Lower leg skin (tissue), 4 donors: ENCODE results near the gene NTHL1. TPM values are rescaled to one million over a fixed set of nuclear protein-coding genes. Genes with fewer than 3 reads are reported as not detected.

ENCODE experiments used
- DNase-seq, 2 donors: peaks; one replicate each; pipeline ENCODE4 v3.0.0-alpha.2; 2019; ENCODE audit warnings: low spot score in 2 of 2
- H3K4me3 ChIP-seq: fragments of 200-600 bp; sonication (generic); 2 replicates; pipeline ENCODE4 v1.5.1; 2017; ENCODE audit warnings: mild to moderate bottlenecking, low read depth; ENCODE audit not compliant: poor library complexity, severe bottlenecking
- POLR2A ChIP-seq, 2 donors: fragments of 450-650 bp; IDR thresholded peaks; one replicate each; pipeline ENCODE4 v1.6.1; 2016 to 2017; ENCODE audit warnings: antibody characterized with exemption in 2 of 2, mild to moderate bottlenecking in 1 of 2, moderate library complexity in 1 of 2
- WGBS, 2 donors: methylation state at CpG; one replicate each; pipeline ENCODE4 v1.1.5; 2018; 5-methylcytosine and 5-hydroxymethylcytosine counted together
- intact Hi-C: fragments of 100-400 bp; cut with DNase I; formaldehyde crosslinking; loops from one replicate; pipeline ENCODE4 v1.15.0; 2023; ENCODE audit warnings: low total_unique reads
- total RNA-seq, 4 donors: library from RNA; depleted of rRNA; stranded (reverse); fragments of >200 nt; gene quantifications; one replicate each; pipeline ENCODE4 v1.1.0, GENCODE V29; 2016
- TF ChIP-seq, protein P1 (sequence below), 3 donors: fragments of 450-650 bp; IDR thresholded peaks; one replicate each; pipeline ENCODE4 v1.5.1; 2016; ENCODE audit warnings: antibody characterized with exemption in 3 of 3, mild to moderate bottlenecking in 3 of 3, moderate library complexity in 2 of 3

NTHL1 gene
- total RNA-seq, 4 donors from 2014 or later, result 5.8 to 29.9 (median 21.5) TPM

DNA sequence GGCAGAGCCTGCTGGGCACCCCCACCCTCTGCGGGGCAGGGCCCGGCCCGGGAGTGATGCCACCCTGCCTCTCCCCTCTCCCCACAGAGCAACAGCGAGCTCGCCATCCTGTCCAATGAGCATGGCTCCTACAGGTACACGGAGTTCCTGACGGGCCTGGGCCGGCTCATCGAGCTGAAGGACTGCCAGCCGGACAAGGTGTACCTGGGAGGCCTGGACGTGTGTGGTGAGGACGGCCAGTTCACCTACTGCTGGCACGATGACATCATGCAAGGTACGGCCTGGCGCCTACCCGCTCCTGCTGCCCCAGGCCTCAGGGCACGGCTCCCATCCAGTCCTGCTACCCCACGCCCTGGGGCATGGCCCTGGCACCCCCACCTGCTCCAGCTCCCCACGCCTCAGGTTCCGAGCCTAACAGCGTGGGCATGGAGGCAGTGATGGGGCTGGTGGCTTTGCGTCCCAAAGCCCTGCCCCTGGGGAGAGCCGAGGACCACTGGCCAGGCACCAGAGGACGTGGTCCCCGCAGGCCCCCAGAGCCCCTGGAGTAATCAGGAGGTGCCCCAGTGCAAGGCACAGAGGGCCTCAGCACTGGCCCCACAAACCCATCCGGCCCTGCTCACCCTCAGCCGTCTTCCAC, 38.6 kb upstream of the NTHL1 start:
- TF ChIP-seq, protein P1, sequence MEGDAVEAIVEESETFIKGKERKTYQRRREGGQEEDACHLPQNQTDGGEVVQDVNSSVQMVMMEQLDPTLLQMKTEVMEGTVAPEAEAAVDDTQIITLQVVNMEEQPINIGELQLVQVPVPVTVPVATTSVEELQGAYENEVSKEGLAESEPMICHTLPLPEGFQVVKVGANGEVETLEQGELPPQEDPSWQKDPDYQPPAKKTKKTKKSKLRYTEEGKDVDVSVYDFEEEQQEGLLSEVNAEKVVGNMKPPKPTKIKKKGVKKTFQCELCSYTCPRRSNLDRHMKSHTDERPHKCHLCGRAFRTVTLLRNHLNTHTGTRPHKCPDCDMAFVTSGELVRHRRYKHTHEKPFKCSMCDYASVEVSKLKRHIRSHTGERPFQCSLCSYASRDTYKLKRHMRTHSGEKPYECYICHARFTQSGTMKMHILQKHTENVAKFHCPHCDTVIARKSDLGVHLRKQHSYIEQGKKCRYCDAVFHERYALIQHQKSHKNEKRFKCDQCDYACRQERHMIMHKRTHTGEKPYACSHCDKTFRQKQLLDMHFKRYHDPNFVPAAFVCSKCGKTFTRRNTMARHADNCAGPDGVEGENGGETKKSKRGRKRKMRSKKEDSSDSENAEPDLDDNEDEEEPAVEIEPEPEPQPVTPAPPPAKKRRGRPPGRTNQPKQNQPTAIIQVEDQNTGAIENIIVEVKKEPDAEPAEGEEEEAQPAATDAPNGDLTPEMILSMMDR (IDR thresholded peaks at IDR 0.05), result no peak
- no peak for TF ChIP-seq POLR2A (IDR thresholded peaks at IDR 0.05)
- no peak for DNase-seq
- no peak overlapping the region for H3K4me3 ChIP-seq
- intact Hi-C loops, result loop anchor here (10.0 kb wide), 1 partner anchor 51 kb away; no protein-coding TSS in a partner anchor
- 62 to 70% methylated on average over 23 to 27 of the region's 27 CpGs for WGBS, 2 donors

DNA sequence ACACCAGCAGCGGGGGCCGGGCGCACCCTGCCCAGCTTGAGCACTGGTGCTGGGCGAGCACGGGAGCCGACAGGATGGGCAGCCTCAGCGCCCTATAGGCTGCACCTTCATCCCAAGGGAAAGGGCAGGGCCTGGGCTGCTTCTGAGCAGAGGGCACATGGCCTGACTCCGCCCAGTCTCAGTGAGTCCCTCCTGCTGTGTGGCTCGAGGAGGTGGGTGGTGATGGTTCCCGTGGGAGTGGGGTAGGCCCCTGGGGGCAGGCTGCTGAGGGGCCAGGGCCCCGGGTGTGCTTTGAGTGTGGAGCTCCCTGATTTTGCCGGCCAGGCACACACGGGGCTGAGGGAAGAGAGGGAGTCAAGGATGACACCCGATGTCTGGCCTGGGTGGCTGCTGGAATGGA, 38.0 kb upstream of the NTHL1 start:
- 54 to 58% methylated on average over 13 to 14 of the region's 14 CpGs for WGBS, 2 donors
- no peak for DNase-seq
- no peak for TF ChIP-seq POLR2A (IDR thresholded peaks at IDR 0.05)
- TF ChIP-seq, protein P1 (IDR thresholded peaks at IDR 0.05), result no peak
- H3K4me3 ChIP-seq, result no peak overlapping the region
- intact Hi-C loops, result loop anchor here (10.0 kb wide), 1 partner anchor 51 kb away; no protein-coding TSS in a partner anchor

GRCh38 chr16:2084895-2085625, 37.4 kb upstream of the NTHL1 start:
- TF ChIP-seq, protein P1 (IDR thresholded peaks at IDR 0.05), result no peak
- TF ChIP-seq POLR2A (IDR thresholded peaks at IDR 0.05), result no peak
- no peak overlapping the region for H3K4me3 ChIP-seq
- DNase-seq, result no peak
- WGBS, 2 donors, result 84 to 88% methylated on average over 29 of the region's 29 CpGs
- intact Hi-C loops, result loop anchor here (10.0 kb wide), 1 partner anchor 50 kb away; no protein-coding TSS in a partner anchor

DNA sequence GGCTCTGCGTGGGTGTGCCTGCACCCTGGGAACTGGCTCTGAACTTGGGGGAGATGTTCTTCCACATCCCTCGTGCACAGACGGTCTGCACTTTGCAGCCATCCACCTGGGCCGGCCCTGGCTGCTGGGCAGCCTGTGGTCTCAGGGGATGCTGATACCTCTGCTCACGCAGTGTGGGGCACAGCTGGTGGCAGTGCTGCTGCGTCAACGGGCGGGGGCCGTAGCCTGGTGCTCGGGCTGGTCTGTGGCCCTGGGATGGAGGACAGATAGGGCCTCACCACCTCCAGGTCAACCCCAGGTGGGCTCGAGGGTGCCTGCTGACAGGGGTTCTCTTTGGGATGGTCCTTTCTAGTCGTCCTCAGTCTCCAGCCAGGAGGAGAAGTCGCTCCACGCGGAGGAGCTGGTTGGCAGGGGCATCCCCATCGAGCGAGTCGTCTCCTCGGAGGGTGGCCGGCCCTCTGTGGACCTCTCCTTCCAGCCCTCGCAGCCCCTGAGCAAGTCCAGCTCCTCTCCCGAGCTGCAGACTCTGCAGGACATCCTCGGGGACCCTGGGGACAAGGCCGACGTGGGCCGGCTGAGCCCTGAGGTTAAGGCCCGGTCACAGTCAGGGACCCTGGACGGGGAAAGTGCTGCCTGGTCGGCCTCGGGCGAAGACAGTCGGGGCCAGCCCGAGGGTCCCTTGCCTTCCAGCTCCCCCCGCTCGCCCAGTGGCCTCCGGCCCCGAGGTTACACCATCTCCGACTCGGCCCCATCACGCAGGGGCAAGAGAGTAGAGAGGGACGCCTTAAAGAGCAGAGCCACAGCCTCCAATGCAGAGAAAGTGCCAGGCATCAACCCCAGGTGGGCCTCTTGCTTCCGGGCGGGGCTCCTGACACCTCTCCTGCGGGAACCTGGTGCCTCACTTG, 36.5 kb upstream of the NTHL1 start:
- WGBS, 2 donors, result 87 to 88% methylated on average over 35 of the region's 44 CpGs
- DNase-seq, result no peak
- no peak overlapping the region for H3K4me3 ChIP-seq
- intact Hi-C loops, result loop anchor here (10.0 kb wide), 1 partner anchor 49 kb away; no protein-coding TSS in a partner anchor
- no peak for TF ChIP-seq POLR2A (IDR thresholded peaks at IDR 0.05)
- TF ChIP-seq, protein P1 (IDR thresholded peaks at IDR 0.05), result no peak

DNA sequence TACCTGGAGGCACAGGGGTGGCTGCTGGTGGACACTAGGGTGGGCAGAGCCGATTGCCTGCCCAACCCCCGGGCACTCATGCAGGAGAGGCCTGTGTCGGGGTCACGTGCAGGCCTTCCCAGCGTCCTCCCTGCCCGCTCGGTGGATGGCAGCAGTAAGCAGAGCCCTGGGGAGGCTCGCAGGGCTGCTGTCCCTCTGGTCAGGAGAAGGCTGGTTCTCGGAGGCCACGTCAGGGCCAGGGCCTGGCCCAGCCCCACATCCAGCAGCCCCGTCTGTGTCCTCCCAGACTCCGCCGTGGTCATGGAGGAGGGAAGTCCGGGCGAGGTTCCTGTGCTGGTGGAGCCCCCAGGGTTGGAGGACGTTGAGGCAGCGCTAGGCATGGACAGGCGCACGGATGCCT, 35.8 kb upstream of the NTHL1 start:
- H3K4me3 ChIP-seq, result no peak overlapping the region
- WGBS, 2 donors, result 85 to 89% methylated on average over 7 to 19 of the region's 19 CpGs
- DNase-seq, result no peak
- TF ChIP-seq, protein P1 (IDR thresholded peaks at IDR 0.05), result no peak
- no peak for TF ChIP-seq POLR2A (IDR thresholded peaks at IDR 0.05)
- intact Hi-C loops, result loop anchor here (10.0 kb wide), 1 partner anchor 49 kb away; no protein-coding TSS in a partner anchor
